SK-N-SH treated with all-trans-retinoic acid at 6 μM for 48 hours (cell line): ENCODE results near the gene ADSS1.

Experiments
- ARNTL ChIP-seq: fragments of 450-650 bp; formaldehyde crosslinking; IDR thresholded peaks from 2 replicates; pipeline ENCODE4 v1.5.0; 2020; ENCODE audit warnings: low read depth, mild to moderate bottlenecking, moderate library complexity, borderline replicate concordance
- GLIS3 ChIP-seq: fragments of 250-450 bp; sonication (Bioruptor Pico); IDR thresholded peaks from 2 replicates; pipeline ENCODE4 v1.5.0; 2020; ENCODE audit warnings: mild to moderate bottlenecking, moderate library complexity
- ISL1 ChIP-seq: fragments of 250-450 bp; sonication (Bioruptor Pico); IDR thresholded peaks from 2 replicates; pipeline ENCODE4 v2.1.2; 2022; ENCODE audit warnings: mild to moderate bottlenecking, moderate library complexity
- RARB ChIP-seq: fragments of 250-450 bp; sonication (Bioruptor Pico); IDR thresholded peaks from 2 replicates; pipeline ENCODE4 v1.8.0; 2021; ENCODE audit warnings: mild to moderate bottlenecking, moderate library complexity
- TCF4 ChIP-seq: fragments of 250-450 bp; sonication (Bioruptor Pico); IDR thresholded peaks from 2 replicates; pipeline ENCODE4 v1.8.0; 2021; ENCODE audit warnings: mild to moderate bottlenecking, moderate library complexity, borderline replicate concordance
- ZFP3 ChIP-seq: fragments of 250-450 bp; sonication (Bioruptor Pico); IDR thresholded peaks from 2 replicates; pipeline ENCODE4 v1.5.0; 2020; ENCODE audit warnings: mild to moderate bottlenecking, moderate library complexity
- ZNF565 ChIP-seq: fragments of 450-650 bp; formaldehyde crosslinking; conservative IDR thresholded peaks from 2 replicates; pipeline ENCODE4 v1.5.0; 2020; ENCODE audit warnings: low read depth, mild to moderate bottlenecking, moderate library complexity
- ZNF70 ChIP-seq: fragments of 450-650 bp; formaldehyde crosslinking; IDR thresholded peaks from 2 replicates; pipeline ENCODE4 v1.5.0; 2020; ENCODE audit warnings: mild to moderate bottlenecking, moderate library complexity
- TF ChIP-seq, protein P1 (sequence below): fragments of 250-450 bp; sonication (Bioruptor Pico); IDR thresholded peaks from 2 replicates; pipeline ENCODE4 v1.8.0; 2021; ENCODE audit warnings: low read depth, mild to moderate bottlenecking, moderate library complexity, borderline replicate concordance
- TF ChIP-seq, protein P2 (sequence below): fragments of 250-450 bp; sonication (Bioruptor Pico); IDR thresholded peaks from 2 replicates; pipeline ENCODE4 v1.8.0; 2020; ENCODE audit warnings: mild to moderate bottlenecking, moderate library complexity, borderline replicate concordance

DNA sequence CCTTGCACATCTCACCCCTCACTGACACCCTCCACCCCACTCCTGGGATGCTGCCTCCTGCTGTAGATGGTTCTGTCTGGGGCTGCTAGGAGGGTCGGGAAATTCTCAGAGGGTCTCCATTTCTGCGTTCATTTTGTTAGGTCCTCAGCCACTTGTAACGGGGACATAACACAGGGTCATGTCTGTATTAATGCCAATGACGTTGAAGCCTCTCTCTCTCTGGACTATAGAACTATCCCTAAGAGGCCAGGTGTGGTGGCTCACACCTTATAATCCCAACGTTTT lies 43.5 kb downstream of the ADSS1 start:
- no peak for TF ChIP-seq ZNF565 (CRISPR knock-in tag)
- no peak for TF ChIP-seq RARB (CRISPR knock-in tag)
- TF ChIP-seq ISL1 (CRISPR knock-in tag): no peak
- TF ChIP-seq ZFP3 (CRISPR knock-in tag): no peak
- TF ChIP-seq, protein P1, sequence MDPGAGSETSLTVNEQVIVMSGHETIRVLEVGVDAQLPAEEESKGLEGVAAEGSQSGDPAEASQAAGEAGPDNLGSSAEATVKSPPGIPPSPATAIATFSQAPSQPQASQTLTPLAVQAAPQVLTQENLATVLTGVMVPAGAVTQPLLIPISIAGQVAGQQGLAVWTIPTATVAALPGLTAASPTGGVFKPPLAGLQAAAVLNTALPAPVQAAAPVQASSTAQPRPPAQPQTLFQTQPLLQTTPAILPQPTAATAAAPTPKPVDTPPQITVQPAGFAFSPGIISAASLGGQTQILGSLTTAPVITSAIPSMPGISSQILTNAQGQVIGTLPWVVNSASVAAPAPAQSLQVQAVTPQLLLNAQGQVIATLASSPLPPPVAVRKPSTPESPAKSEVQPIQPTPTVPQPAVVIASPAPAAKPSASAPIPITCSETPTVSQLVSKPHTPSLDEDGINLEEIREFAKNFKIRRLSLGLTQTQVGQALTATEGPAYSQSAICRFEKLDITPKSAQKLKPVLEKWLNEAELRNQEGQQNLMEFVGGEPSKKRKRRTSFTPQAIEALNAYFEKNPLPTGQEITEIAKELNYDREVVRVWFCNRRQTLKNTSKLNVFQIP: no peak
- no peak for TF ChIP-seq ZNF70
- no peak for TF ChIP-seq GLIS3 (CRISPR knock-in tag)
- TF ChIP-seq, protein P2, sequence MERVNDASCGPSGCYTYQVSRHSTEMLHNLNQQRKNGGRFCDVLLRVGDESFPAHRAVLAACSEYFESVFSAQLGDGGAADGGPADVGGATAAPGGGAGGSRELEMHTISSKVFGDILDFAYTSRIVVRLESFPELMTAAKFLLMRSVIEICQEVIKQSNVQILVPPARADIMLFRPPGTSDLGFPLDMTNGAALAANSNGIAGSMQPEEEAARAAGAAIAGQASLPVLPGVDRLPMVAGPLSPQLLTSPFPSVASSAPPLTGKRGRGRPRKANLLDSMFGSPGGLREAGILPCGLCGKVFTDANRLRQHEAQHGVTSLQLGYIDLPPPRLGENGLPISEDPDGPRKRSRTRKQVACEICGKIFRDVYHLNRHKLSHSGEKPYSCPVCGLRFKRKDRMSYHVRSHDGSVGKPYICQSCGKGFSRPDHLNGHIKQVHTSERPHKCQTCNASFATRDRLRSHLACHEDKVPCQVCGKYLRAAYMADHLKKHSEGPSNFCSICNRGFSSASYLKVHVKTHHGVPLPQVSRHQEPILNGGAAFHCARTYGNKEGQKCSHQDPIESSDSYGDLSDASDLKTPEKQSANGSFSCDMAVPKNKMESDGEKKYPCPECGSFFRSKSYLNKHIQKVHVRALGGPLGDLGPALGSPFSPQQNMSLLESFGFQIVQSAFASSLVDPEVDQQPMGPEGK (CRISPR knock-in tag): no peak
- TF ChIP-seq ARNTL: no peak
- TF ChIP-seq TCF4: no peak
